ENCODE data around the gene ZSWIM6. TPM values are rescaled to one million over a fixed set of nuclear protein-coding genes. Genes with fewer than 3 reads are reported as not detected.
A peak's percentile ranks its signal among the peaks of the same experiment; 100 is the strongest.
"Not testable (repeated sequence)": the region's sequence is repeated elsewhere in the genome, so short reads cannot be mapped to it uniquely, and the experiment has no call there.

ZSWIM6 gene
- total RNA-seq, 1 donor: 6.9 TPM

- H3K4me3 ChIP-seq (ENCODE audit: low read depth, low read length): no peak overlapping the region
- DNase-seq (ENCODE audit: low read depth): no peak
- no peak for TF ChIP-seq CTCF (IDR thresholded peaks at IDR 0.05; ENCODE audit: insufficient read depth, low read length)
Measured at GRCh38 chr5:61417340-61417739, 85.3 kb downstream of the ZSWIM6 start.

- DNase-seq (ENCODE audit: low read depth): no peak
- no peak for TF ChIP-seq CTCF (IDR thresholded peaks at IDR 0.05; ENCODE audit: insufficient read depth, low read length)
- no peak overlapping the region for H3K4me3 ChIP-seq (ENCODE audit: low read depth, low read length)
Measured at GRCh38 chr5:61417851-61418250, 85.8 kb downstream of the ZSWIM6 start.

- TF ChIP-seq CTCF (IDR thresholded peaks at IDR 0.05; ENCODE audit: insufficient read depth, low read length): no peak
- H3K4me3 ChIP-seq (ENCODE audit: low read depth, low read length): no peak overlapping the region
- no peak for DNase-seq (ENCODE audit: low read depth)
Measured at GRCh38 chr5:61419106-61419505, 87.0 kb downstream of the ZSWIM6 start.

GRCh38 chr5:61420016-61420415 lies 88.0 kb downstream of the ZSWIM6 start:
- TF ChIP-seq CTCF (IDR thresholded peaks at IDR 0.05; ENCODE audit: insufficient read depth, low read length): no peak
- no peak overlapping the region for H3K4me3 ChIP-seq (ENCODE audit: low read depth, low read length)
- no peak for DNase-seq (ENCODE audit: low read depth)

GRCh38 chr5:61421262-61421661 lies 89.2 kb downstream of the ZSWIM6 start:
- not testable (repeated sequence) for DNase-seq (ENCODE audit: low read depth); H3K4me3 ChIP-seq (ENCODE audit: low read depth, low read length)

- peak overlapping the region; percentile 19 for H3K4me3 ChIP-seq (ENCODE audit: low read depth, low read length)
- DNase-seq (ENCODE audit: low read depth): no peak
- no peak for TF ChIP-seq CTCF (IDR thresholded peaks at IDR 0.05; ENCODE audit: insufficient read depth, low read length)
Measured at GRCh38 chr5:61423487-61424145, 91.6 kb downstream of the ZSWIM6 start.

- DNase-seq (ENCODE audit: low read depth): no peak
- no peak overlapping the region for H3K4me3 ChIP-seq (ENCODE audit: low read depth, low read length)
- TF ChIP-seq CTCF (IDR thresholded peaks at IDR 0.05; ENCODE audit: insufficient read depth, low read length): no peak
Measured at GRCh38 chr5:61425918-61426317, 93.9 kb downstream of the ZSWIM6 start.
